ENCODE results near the gene MREG.

Gene MREG, protein sequence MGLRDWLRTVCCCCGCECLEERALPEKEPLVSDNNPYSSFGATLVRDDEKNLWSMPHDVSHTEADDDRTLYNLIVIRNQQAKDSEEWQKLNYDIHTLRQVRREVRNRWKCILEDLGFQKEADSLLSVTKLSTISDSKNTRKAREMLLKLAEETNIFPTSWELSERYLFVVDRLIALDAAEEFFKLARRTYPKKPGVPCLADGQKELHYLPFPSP

GRCh38 chr2:216013080-216013909 is at the start of gene MREG:
Gene MREG, minus strand, starts transcription at chr2:216013551. Its CDS starts 224 bp downstream, at chr2:216013327.
- no peak for DNase-seq (ENCODE audit: low spot score)

- DNase-seq (ENCODE audit: low spot score) = no peak
These were observed 46.0 kb upstream of the MREG start for GRCh38 chr2:216059233-216059834.

GRCh38 chr2:216057688-216058193 is 44.4 kb upstream of the MREG start:
- DNase-seq (ENCODE audit: low spot score) = no peak

- no peak for DNase-seq (ENCODE audit: low spot score)
These were observed 43.4 kb upstream of the MREG start for GRCh38 chr2:216056739-216057138.

- no peak for DNase-seq (ENCODE audit: low spot score)
These were observed 42.3 kb upstream of the MREG start for GRCh38 chr2:216055680-216056079.

GRCh38 chr2:216052420-216052819 is 39.1 kb upstream of the MREG start:
- no peak for DNase-seq (ENCODE audit: low spot score)

DNA sequence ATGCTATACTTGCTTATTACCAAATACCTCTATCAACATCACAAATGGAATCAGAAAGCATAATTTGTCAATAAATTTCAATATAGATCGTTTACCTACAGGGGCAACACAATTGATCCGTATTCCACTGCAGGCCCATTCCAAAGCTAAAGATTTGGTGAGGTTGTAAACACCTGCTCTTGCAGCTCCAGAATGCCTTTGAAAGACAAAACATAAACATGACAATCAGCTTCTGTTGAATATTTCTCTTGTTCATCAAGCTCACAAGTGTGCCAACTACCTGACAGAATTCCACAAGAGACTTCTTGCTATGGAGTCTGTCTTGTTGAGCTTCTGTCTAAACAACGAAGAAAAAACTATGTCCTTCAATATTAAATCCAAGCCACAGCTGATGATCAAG is 38.0 kb upstream of the MREG start:
- DNase-seq (ENCODE audit: low spot score) = no peak

GRCh38 chr2:216049452-216049851 is 36.1 kb upstream of the MREG start:
- no peak for DNase-seq (ENCODE audit: low spot score)

GRCh38 chr2:216047397-216047796 is 34.0 kb upstream of the MREG start:
- DNase-seq (ENCODE audit: low spot score) = no peak

- no peak for DNase-seq (ENCODE audit: low spot score)
These were observed 31.6 kb upstream of the MREG start for GRCh38 chr2:216044883-216045486.

DNA sequence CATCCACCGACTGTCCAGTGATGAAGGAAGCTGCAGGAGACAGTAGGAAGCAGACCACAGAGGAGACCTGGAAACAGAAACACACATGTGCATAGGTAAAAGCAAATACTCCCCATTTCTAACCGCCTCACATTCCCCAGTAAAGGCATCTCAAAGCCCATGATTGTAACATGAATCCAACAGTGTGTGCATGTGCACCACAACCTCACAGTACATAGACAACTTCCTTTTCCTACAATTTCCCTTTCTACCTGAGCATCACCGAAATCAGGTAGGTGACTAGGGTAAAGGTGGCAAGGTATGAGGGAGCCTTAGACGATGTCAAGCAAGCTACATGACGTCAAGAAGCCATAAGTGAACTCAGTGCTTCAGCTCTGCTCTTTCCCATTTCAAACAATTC is 30.6 kb upstream of the MREG start:
- no peak for DNase-seq (ENCODE audit: low spot score)

GRCh38 chr2:216041438-216041837 is 28.1 kb upstream of the MREG start:
- no peak for DNase-seq (ENCODE audit: low spot score)

DNA sequence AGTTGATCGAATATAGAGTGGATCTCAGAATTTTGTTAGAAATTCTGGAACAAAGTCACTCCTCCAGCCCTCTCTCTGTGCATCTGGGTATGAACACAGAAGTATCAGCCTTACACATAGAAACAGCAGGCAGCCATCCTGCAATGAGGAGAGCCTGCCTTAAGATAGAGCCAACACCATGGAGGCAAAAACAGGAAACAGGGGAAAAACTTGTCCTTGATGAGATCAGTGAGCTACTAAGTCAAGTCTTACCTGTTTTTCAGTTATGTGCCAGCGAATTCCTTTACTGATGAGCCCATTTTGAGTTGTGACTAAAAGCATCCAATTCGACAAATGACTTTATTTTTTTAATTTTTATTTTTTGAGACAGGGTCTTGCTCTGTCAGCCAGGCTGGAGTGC is 26.6 kb upstream of the MREG start:
- DNase-seq (ENCODE audit: low spot score) = no peak

DNA sequence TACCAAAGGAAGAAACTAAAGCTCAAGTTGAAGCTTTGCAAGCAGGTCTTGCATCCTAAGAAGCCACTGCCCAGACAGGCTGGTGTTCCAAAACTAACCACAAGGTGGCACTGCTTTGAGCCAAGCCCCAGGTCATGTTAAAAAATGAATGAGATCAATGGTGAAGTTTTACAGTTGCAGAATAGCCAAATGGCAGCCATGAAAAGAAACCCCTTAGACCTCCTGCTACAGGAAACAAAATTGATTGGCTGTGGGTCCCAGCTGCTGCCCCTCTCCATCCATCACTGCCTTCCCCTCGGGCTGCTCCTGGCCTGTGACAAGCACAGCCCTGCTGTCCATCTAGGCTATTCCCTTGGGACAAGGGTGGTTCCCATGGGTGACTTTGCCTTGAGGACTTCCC is 20.7 kb upstream of the MREG start:
- peak; percentile 70 for DNase-seq (ENCODE audit: low spot score)

GRCh38 chr2:216033403-216033802 is 20.1 kb upstream of the MREG start:
- DNase-seq (ENCODE audit: low spot score) = no peak

DNA sequence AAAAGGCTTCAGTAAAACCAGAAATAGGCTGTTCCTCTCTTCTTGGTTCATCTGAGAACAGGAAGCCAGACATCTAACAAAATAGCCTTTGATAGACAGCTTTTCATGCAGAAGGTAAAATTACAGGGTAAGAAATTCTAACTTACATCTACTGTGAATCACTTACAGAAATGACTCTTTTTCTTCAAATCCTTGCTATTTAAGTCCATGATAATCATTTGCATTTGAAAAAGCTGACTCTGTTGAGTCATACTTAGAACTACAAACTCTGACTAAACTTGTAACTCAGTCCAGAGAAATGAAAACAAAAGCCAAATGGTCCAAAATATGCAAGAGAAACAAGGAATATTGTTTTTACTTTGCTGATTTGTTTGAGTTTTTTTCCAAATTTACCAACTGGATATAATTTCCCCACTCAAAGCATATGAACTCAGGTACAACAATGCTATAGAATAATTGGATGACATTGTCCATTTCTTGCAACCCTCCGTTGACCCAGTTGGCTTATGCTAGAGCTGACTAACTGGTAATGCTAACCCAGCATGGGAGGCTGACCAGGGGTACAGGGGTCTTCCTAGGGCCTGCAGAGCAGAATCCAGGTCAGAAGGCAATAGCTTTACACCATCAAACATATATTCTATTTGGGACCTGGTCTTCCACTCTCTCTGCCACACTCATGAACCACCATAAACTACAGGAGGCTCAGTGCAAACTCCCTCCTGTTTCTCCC is 18.8 kb upstream of the MREG start:
- DNase-seq (ENCODE audit: low spot score) = no peak

DNA sequence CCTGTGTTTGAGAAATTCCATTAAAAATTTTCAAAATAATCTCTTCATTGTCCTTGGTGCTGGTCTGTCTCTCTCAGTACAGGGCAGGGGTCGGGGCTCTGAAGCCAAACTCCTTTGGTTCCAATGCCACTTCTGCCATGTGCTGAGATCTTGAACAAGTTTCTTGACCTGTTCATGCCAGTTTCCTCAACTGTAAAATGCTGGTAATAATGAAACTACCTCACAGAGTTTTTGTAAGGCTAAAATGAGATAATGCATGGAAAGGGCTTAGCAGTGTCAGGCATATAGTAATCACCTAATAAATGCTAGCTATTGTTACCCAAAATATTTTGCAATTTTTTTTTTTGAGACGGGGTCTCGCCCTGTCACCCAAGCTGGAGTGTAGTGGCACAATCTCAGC is 16.9 kb upstream of the MREG start:
- DNase-seq (ENCODE audit: low spot score) = no peak

DNA sequence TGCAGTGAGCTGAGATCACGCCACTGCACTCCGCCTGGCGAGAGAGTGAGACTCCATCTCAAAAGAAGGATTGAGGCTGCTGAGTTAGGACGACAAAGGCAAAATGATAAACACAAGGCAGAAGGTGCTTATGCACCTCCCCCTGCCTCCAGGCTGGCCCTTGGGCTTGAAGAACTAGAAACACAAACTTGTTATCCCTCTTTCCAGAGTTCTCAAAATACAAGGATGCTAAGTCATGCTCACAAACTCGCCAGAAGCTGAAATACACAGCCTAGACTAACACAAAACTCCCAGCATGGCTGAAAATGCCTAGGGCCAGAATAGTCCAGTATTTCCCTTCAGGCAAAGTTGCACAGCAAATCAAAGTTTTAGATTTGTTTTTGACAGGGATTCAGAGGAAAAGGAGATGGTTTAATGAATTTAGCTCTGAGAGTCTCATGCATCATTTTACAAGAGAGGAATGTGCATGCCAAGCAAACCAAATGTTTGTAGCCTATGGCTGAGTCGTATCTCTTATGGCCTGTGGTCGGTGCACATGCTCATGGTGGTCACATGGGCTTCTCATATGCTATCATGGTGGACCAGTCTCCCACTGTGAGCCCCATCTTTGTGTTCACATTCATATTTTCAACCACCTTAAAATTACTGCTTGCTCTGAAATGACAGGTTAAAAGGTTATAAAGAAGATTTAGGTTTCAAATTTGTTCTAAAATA is 16.2 kb upstream of the MREG start:
- no peak for DNase-seq (ENCODE audit: low spot score)

DNA sequence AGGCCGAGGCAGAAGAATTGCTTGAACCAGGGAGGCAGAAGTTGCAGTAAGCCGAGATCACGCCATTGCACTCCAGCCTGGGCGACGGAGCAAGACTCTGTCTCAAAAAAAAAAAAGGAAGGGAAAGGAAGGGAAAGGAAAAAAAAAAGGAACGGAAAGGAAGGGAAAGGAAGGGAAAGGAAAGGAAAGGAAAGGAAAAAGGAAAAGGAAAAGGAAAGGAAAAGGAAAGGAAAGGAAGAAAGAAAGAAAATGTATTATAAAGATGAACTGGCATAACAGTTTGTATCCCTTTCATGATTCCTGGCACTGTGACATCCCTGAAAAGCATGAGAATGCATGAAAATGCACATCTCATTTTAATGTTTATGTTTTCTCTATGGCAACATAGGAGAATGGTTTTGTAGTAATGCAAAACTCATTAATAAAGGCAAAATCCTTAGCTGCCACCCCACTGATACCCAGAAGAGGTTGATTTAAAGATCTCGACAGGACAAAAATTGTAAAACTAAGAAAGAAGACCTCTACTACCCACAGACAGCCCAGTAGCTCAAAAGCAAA is 11.5 kb upstream of the MREG start:
- DNase-seq (ENCODE audit: low spot score) = no peak

- DNase-seq (ENCODE audit: low spot score) = peak; percentile 77
These were observed 9.8 kb upstream of the MREG start for GRCh38 chr2:216023055-216023648.

All from HuH-7 (cell line).